Tibial nerve (tissue), 4 donors: Measurements from ENCODE around the gene VANGL1. TPM values are rescaled to one million over a fixed set of nuclear protein-coding genes. Genes with fewer than 3 reads are reported as not detected.

Experiments
- DNase-seq, 2 donors: peaks; one replicate each; pipeline ENCODE4 v3.0.0-alpha.2; 2019; ENCODE audit warnings: low spot score in 2 of 2
- H3K27ac ChIP-seq, 4 donors: fragments of 200-600 bp; sonication (generic) in 3 of 4; one replicate each; pipeline ENCODE4 v1.5.1; 2017 to 2019; ENCODE audit warnings: mild to moderate bottlenecking in 1 of 4
- H3K27me3 ChIP-seq, 2 donors: fragments of 200-600 bp; sonication (generic) in 1 of 2; one replicate each; pipeline versions ENCODE4 v1.5.1 to v1.6.0; 2017 to 2019
- H3K36me3 ChIP-seq, 3 donors: fragments of 200-600 bp; sonication (generic); one replicate each; pipeline ENCODE4 v1.5.1; 2018 to 2019
- H3K4me1 ChIP-seq, 4 donors: fragments of 200-600 bp; sonication (generic) in 3 of 4; one replicate each; pipeline ENCODE4 v1.5.1; 2017 to 2019
- H3K4me3 ChIP-seq, 4 donors: fragments of 200-600 bp; sonication (generic) in 3 of 4; one replicate each; pipeline ENCODE4 v1.5.1; 2017 to 2019; ENCODE audit warnings: mild to moderate bottlenecking in 1 of 4, moderate library complexity in 1 of 4
- H3K9me3 ChIP-seq, 4 donors: fragments of 200-600 bp; sonication (generic) in 3 of 4; one replicate each; pipeline ENCODE4 v1.5.1; 2017 to 2019
- CTCF ChIP-seq, 5 experiments: fragments of 200-600 bp in 3 of 5; fragments of 450-650 bp in 2 of 5; sonication (generic) in 3 of 5; IDR thresholded peaks; one replicate each; pipeline ENCODE4 v1.5.1; 2016 to 2019; ENCODE audit warnings: antibody characterized with exemption in 5 of 5, mild to moderate bottlenecking in 3 of 5, moderate library complexity in 2 of 5
- EP300 ChIP-seq, 2 donors: sonication (generic); formaldehyde crosslinking; IDR thresholded peaks; one replicate each; pipeline ENCODE4 v1.6.1; 2017; ENCODE audit warnings: antibody characterized with exemption in 2 of 2, mild to moderate bottlenecking in 1 of 2
- POLR2A ChIP-seq, 2 donors: fragments of 450-650 bp; IDR thresholded peaks; one replicate each; pipeline ENCODE4 v1.6.1; 2017; ENCODE audit warnings: antibody characterized with exemption in 2 of 2, mild to moderate bottlenecking in 2 of 2, moderate library complexity in 2 of 2
- WGBS, 2 donors: methylation state at CpG; one replicate each; pipeline ENCODE4 v1.1.5; 2018; 5-methylcytosine and 5-hydroxymethylcytosine counted together
- total RNA-seq, 4 donors: library from RNA; depleted of rRNA; stranded (reverse); fragments of >200 nt; gene quantifications; one replicate each; pipeline ENCODE4 v1.1.0, GENCODE V29; 2016

Gene VANGL1
- total RNA-seq, 4 donors from 2014 or later, result 4.5 to 8.8 (median 6.8) TPM

GRCh38 chr1:115718011-115718754 is 76.4 kb downstream of the VANGL1 start:
- Histone ChIP-seq H3K27ac (no peak overlapping the region), H3K4me3 (no peak overlapping the region), H3K9me3 (no peaks in the 10 kb centered on the region), H3K4me1 (no peaks in the 10 kb centered on the region), H3K36me3 (no peaks in the 10 kb centered on the region), H3K27me3 (no peaks in the 10 kb centered on the region)
- WGBS, 2 donors, result 79 to 87% methylated on average over 5 of the region's 5 CpGs
- no peak for TF ChIP-seq EP300 (IDR thresholded peaks at IDR 0.05)
- no peak for DNase-seq

- Histone ChIP-seq H3K27ac (no peak overlapping the region), H3K4me1 (peaks cover 0 to 1% (median 0%) of the 10 kb centered on the region in 4 donors), H3K4me3 (no peak overlapping the region), H3K9me3 (no peaks in the 10 kb centered on the region), H3K27me3 (no peaks in the 10 kb centered on the region), H3K36me3 (no peaks in the 10 kb centered on the region)
- 90 to 94% methylated on average over 7 of the region's 7 CpGs for WGBS, 2 donors
- no peak for DNase-seq
- TF ChIP-seq EP300 (IDR thresholded peaks at IDR 0.05) (no peak), CTCF (IDR thresholded peaks at IDR 0.05) (no peak), POLR2A (IDR thresholded peaks at IDR 0.05) (no peak)
Observed at GRCh38 chr1:115719285-115719684, 77.5 kb downstream of the VANGL1 start.

- H3K4me3 ChIP-seq, result no peak overlapping the region
- no peaks in the 10 kb centered on the region for H3K9me3 ChIP-seq
- H3K27ac ChIP-seq, result no peak overlapping the region
- no peaks in the 10 kb centered on the region for H3K36me3 ChIP-seq
- peaks cover 0 to 30% (median 16%) of the 10 kb centered on the region in 4 donors for H3K4me1 ChIP-seq
- DNase-seq, result no peak
- TF ChIP-seq CTCF (IDR thresholded peaks at IDR 0.05), result no peak
- TF ChIP-seq EP300 (IDR thresholded peaks at IDR 0.05), result no peak
- no peak for TF ChIP-seq POLR2A (IDR thresholded peaks at IDR 0.05)
- H3K27me3 ChIP-seq, result no peaks in the 10 kb centered on the region
- WGBS, 2 donors, result 85 to 87% methylated on average over 1 of the region's 1 CpG
Observed at GRCh38 chr1:115722221-115722620, 80.5 kb downstream of the VANGL1 start.

- no peak for TF ChIP-seq POLR2A (IDR thresholded peaks at IDR 0.05)
- Histone ChIP-seq H3K4me1 (peaks cover 0 to 45% (median 20%) of the 10 kb centered on the region in 4 donors), H3K9me3 (no peaks in the 10 kb centered on the region), H3K36me3 (no peaks in the 10 kb centered on the region), H3K27me3 (no peaks in the 10 kb centered on the region), H3K27ac (peak overlapping the region in 2 of 4 donors; percentile 36 to 89), H3K4me3 (no peak overlapping the region)
- WGBS, 2 donors, result 82 to 86% methylated on average over 5 of the region's 5 CpGs
- no peak for DNase-seq
Observed at GRCh38 chr1:115723756-115724155, 82.0 kb downstream of the VANGL1 start.

GRCh38 chr1:115725600-115725999 is 83.8 kb downstream of the VANGL1 start:
- no peaks in the 10 kb centered on the region for H3K9me3 ChIP-seq
- no peak overlapping the region for H3K4me3 ChIP-seq
- peak in 1 of 2 donors; percentile 33 for DNase-seq
- 14 to 33% methylated on average over 2 of the region's 2 CpGs for WGBS, 2 donors
- H3K27me3 ChIP-seq, result no peaks in the 10 kb centered on the region
- peaks cover 0 to 45% (median 20%) of the 10 kb centered on the region in 4 donors for H3K4me1 ChIP-seq
- no peak for TF ChIP-seq EP300 (IDR thresholded peaks at IDR 0.05)
- TF ChIP-seq CTCF (IDR thresholded peaks at IDR 0.05), result no peak
- no peak for TF ChIP-seq POLR2A (IDR thresholded peaks at IDR 0.05)
- H3K36me3 ChIP-seq, result no peaks in the 10 kb centered on the region
- H3K27ac ChIP-seq, result peak overlapping the region; percentile 60 to 94 (median 79)

- Histone ChIP-seq H3K36me3 (no peaks in the 10 kb centered on the region), H3K27me3 (no peaks in the 10 kb centered on the region), H3K4me3 (no peak overlapping the region), H3K4me1 (peaks cover 0 to 45% (median 20%) of the 10 kb centered on the region in 4 donors), H3K27ac (peak overlapping the region; percentile 60 to 94 (median 79)), H3K9me3 (no peaks in the 10 kb centered on the region)
- TF ChIP-seq CTCF (IDR thresholded peaks at IDR 0.05) (no peak), POLR2A (IDR thresholded peaks at IDR 0.05) (no peak), EP300 (IDR thresholded peaks at IDR 0.05) (no peak)
- DNase-seq, result no peak
- 53 to 57% methylated on average over 3 of the region's 3 CpGs for WGBS, 2 donors
Observed at GRCh38 chr1:115726161-115726560, 84.4 kb downstream of the VANGL1 start.
